GM10847 (cell line): ENCODE measurements around the gene LRRC27.

Experiments used
- POLR2A ChIP-seq: IDR thresholded peaks from 2 replicates; pipeline ENCODE4 v1.6.1; 2011; ENCODE audit not compliant: insufficient read length; ENCODE audit errors: extremely low read depth

The LRRC27 gene

DNA sequence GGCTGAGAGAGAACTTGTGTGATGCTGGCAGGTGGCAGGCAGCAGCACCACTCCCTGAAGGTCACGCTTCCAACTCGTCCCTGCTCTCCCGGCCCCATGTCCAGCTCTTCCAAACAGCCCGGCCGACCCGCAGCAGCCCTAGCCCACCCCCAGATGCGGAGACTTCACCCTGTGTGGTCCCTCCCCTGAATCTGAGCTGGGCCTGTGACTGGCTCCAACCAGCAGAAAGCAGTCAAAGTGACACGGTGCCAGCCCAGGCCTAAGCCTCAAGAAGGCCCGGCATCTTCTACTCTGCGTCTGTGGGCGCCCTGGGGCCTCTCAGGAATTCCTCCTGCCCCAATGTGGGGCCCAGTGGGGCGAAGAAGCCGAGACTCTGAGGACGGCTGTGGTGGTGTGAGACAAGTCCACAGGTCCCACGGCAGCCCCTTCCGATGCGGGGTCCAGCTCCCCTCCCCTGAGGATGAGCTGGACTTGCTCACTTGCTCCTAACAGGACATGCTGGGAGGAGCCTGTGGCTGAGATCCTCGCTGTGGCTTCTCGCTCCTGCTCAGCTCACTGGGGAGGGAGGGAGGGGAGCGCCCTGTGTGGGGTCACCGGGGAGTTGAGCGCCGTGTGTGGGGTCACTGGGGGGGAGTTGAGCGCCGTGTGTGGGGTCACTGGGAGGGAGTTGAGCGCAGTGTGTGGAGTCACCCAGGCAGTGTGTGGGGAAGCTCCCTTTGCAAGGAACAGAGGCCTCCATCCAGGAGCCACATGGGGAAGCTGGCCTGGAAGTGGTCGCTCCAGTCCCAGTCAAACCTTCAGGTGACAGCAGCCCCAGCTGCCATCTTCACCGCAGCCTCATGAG lies 33.7 kb upstream of the LRRC27 start:
- TF ChIP-seq POLR2A, result no peak

DNA sequence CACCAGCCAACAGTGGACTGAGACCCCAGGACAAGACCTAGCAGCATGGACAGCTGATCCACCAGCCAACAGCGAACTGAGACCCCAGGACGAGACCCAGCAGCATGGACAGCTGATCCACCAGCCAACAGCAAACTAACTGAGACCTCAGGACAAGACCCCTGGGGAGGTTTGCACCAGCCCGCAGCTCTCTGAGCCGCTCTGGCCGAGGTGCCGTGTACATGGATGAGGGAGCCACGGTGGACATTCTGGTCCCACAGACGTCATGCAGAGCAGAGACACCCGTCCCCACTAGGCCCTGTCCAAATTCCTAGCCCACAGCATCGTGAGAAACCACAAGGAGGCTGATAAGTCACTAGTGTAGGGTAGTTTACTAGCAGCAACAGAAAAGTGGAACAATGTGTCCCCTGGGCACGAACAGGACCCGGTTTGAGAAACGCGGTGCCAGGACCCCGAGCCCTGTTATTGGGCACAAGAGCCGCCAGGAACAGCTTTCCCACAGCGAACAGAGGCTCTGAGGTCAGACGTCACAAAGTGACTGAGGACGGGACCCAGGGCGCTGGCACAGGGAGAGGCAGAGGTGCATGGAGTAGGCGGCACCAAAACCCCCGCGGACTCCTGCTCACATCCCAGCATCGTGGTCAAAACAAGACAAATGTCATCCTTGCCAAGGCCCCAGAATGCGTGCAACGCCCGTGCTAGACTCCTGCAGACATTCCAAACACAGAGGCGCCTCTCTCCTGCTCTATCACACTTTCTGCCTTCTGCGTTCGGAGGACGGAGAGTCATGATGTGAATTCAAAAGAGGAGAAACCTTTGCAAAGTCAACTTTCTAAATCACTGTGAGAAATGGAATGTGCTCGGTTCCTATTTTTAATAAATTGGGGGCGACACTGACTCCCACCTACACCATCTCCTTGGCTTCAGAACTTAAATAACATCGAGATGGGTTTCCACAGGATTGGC lies 32.3 kb upstream of the LRRC27 start:
- no peak for TF ChIP-seq POLR2A

GRCh38 chr10:132300582-132300981 lies 31.4 kb upstream of the LRRC27 start:
- TF ChIP-seq POLR2A, result no peak

- TF ChIP-seq POLR2A, result no peak
Measured at GRCh38 chr10:132301371-132302330, 30.3 kb upstream of the LRRC27 start.

GRCh38 chr10:132302421-132303310 lies 29.3 kb upstream of the LRRC27 start:
- no peak for TF ChIP-seq POLR2A

DNA sequence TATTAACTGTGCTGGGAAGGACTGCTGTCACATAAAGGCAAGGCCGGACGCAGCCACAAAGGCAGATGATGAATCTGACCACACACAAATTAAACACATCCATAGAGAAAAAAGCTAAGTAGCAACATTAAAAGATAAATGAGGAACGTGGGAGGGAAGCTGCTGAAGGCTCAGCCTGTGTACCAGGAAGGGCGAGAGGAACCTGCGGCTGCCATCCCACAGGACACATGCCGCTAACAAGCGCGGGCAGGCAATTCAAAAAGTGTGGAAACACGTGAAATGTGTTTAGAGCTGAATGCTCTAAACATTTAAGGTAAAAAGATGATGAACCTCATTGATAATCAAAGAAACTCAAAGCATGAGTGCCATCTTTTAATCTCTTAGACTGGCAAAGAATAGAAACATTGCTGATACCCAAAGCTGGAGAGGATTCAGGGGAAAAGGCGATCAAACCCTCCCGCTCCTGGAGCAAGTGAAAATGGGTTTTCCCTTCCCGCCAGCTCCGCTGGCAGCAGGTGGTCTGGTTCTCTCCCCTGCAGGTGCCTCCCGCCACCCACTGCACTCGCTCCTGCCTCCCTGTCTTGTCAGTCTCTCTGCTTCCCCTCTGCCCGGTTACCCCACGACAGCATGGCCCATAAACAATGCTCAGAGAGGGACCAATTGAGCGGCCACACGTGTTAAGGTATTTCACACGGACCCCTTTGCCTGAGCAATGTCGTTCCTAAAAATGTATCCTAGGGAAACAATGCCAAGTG lies 28.5 kb upstream of the LRRC27 start:
- no peak for TF ChIP-seq POLR2A

DNA sequence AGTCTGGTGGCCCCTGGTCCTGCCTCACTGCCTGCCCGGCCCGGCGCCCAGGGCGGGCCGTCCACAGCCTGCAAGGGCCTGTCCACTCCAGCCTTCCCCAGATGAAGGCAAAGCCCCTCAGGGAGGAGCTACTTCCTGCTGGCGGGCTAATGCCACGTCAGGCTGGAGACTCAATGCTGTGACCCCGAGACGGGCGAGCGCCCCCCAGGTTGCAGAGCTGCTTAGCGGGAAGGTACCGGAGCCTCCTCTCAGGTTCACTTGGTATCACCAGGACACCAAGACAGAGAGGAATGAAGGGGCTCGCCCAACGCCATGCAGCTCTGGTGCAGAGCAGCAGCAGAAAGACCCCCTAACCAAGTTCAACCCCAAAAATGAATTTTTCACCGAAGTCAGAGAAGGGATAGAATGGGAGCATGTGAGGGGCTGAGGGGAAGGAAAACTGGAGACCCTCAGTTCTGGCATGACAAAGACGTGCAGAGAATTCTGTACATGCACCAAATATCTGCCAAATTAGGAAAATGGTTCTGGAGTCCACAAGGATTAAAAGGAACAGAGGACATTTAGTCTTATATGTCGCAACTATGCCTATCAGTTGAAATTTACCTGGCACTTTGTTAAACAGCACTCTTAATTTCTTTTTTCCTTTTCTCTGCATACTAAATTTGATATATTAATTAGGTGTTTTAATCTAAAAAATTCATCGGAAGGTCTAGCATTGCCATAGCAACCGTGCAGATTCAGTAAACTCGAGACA lies 27.1 kb upstream of the LRRC27 start:
- TF ChIP-seq POLR2A, result no peak

- no peak for TF ChIP-seq POLR2A
Measured at GRCh38 chr10:132305654-132306342, 26.2 kb upstream of the LRRC27 start.

GRCh38 chr10:132306343-132306685 lies 25.7 kb upstream of the LRRC27 start:
- no peak for TF ChIP-seq POLR2A

DNA sequence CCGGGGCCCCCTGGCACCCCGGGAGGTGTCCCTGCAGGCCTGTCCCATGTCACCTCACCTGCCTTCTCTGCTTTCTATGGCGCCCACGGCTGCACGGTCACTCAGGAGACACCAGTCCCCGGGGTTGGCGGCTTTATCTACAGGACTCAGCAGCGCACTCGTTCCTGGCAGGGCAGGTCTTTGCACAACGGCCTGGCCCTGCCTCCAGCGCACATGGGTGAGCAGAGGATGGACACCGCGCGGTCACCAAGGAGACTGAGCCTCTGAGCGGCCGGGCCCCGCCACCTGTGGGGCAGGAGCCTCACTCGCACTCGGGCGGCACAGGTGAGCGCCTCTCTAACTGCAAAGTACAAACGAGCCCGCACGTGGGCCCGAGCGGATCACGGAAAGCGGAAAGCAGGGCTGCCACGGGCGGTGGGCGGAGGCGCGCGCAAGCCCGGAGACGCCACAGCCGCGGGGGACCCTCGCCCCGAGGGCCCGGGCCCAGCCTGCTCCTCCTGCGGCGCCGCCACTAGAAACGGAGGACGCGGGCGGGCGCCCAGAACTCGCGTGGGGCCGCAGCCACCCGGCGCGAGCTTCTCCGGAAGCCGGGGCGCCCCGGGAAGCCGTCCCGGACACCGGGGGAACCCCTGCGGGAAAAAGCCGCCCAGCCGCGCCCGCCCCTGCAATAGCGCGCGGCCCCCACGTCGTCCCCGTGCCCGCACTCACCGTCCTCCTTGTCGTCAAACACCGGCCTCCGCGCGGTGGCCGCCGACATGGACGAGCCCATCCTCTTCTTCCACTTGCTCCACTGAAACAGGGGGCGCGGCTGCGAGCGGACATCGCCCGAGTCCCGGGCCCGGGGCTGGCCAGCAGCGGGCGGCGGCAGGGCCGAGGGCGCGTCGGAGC lies 24.9 kb upstream of the LRRC27 start:
- no peak for TF ChIP-seq POLR2A
